Upper lobe of left lung (tissue), 4 donors: ENCODE measurements around the gene BTRC.

Source experiments
- EP300 ChIP-seq, 4 donors: sonication (generic); formaldehyde crosslinking; IDR thresholded peaks; one replicate each; pipeline ENCODE4 v1.5.1; 2017; ENCODE audit warnings: antibody characterized with exemption in 4 of 4, control low read depth in 2 of 4
- POLR2AphosphoS5 ChIP-seq, 2 donors: sonication (generic); formaldehyde crosslinking; IDR thresholded peaks; one replicate each; pipeline ENCODE4 v1.5.1; 2017; ENCODE audit warnings: antibody characterized with exemption in 2 of 2
- TF ChIP-seq, protein P1 (sequence below), 6 experiments: fragments of 450-650 bp in 4 of 6; fragments of 200-600 bp in 2 of 6; sonication (generic) in 2 of 6; IDR thresholded peaks; one replicate each; pipeline ENCODE4 v1.5.1; 2016 to 2019; ENCODE audit warnings: antibody characterized with exemption in 6 of 6

DNA sequence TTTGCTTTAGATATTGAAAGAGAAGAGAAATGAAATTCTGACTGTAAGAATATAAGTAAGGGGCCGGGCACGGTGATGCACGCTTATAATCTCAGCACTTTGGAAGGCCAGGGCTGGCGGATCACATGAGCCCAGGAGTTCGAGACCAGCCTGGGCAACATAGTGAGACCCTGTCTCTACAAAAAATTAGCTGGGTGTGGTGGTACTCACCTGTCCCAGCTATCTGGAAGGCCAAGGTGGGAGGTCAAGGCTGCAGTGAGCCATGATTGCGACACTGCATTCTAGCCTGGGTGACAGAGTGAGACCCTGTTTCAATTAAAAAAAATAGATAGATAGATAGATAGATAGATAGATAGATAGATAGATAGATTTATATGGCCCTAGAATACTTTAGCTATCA, 82.3 kb downstream of the BTRC start:
- TF ChIP-seq, protein P1, sequence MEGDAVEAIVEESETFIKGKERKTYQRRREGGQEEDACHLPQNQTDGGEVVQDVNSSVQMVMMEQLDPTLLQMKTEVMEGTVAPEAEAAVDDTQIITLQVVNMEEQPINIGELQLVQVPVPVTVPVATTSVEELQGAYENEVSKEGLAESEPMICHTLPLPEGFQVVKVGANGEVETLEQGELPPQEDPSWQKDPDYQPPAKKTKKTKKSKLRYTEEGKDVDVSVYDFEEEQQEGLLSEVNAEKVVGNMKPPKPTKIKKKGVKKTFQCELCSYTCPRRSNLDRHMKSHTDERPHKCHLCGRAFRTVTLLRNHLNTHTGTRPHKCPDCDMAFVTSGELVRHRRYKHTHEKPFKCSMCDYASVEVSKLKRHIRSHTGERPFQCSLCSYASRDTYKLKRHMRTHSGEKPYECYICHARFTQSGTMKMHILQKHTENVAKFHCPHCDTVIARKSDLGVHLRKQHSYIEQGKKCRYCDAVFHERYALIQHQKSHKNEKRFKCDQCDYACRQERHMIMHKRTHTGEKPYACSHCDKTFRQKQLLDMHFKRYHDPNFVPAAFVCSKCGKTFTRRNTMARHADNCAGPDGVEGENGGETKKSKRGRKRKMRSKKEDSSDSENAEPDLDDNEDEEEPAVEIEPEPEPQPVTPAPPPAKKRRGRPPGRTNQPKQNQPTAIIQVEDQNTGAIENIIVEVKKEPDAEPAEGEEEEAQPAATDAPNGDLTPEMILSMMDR (IDR thresholded peaks at IDR 0.05) = no peak
- no peak for TF ChIP-seq EP300 (IDR thresholded peaks at IDR 0.05)
- no peak for TF ChIP-seq POLR2AphosphoS5 (IDR thresholded peaks at IDR 0.05)
